HUES64 (cell line): Measurements from ENCODE around the gene CHST6.
"Not testable (repeated sequence)": the region's sequence is repeated elsewhere in the genome, so short reads cannot be mapped to it uniquely, and the experiment has no call there.

Experiments
- H3K27ac ChIP-seq: 2 replicates; pipeline ENCODE4 v1.7.0; 2013; ENCODE audit warnings: low read depth, low read length, inconsistent platforms
- H3K27me3 ChIP-seq: 2 replicates; pipeline ENCODE4 v1.6.1; 2013; ENCODE audit warnings: mild to moderate bottlenecking, low read length; ENCODE audit not compliant: insufficient read depth
- H3K36me3 ChIP-seq: 2 replicates; pipeline ENCODE4 v1.6.1; 2013; ENCODE audit warnings: mild to moderate bottlenecking, low read length; ENCODE audit not compliant: insufficient read depth
- H3K4me1 ChIP-seq: 2 replicates; pipeline ENCODE4 v1.6.1; 2013; ENCODE audit warnings: mild to moderate bottlenecking, low read length, moderate library complexity; ENCODE audit not compliant: insufficient read depth
- H3K4me3 ChIP-seq: 2 replicates; pipeline ENCODE4 v1.5.1; 2013; ENCODE audit warnings: mild to moderate bottlenecking, low read length, moderate library complexity
- H3K9ac ChIP-seq: 2 replicates; pipeline ENCODE4 v1.6.1; 2013; ENCODE audit warnings: mild to moderate bottlenecking, low read depth, low read length
- H3K9me3 ChIP-seq: 2 replicates; pipeline ENCODE4 v1.6.1; 2013; ENCODE audit warnings: low read depth, low read length; ENCODE audit not compliant: insufficient read depth
- WGBS: fragments of 150-250, 120-280 bp; methylation state at CpG from one replicate; pipeline ENCODE4 v1.1.7; 2013; ENCODE audit warnings: missing lambda C conversion rate; 5-methylcytosine and 5-hydroxymethylcytosine counted together

CHST6 gene

GRCh38 chr16:75458439-75458838 is 36.8 kb downstream of the CHST6 start:
- Histone ChIP-seq H3K4me3 (no peak overlapping the region), H3K36me3 (peaks cover 3% of the 10 kb centered on the region; the same call in 1 of the 2 replicates), H3K9me3 (no peaks in the 10 kb centered on the region), H3K27me3 (no peaks in the 10 kb centered on the region), H3K27ac (no peak overlapping the region), H3K4me1 (peaks cover 29% of the 10 kb centered on the region), H3K9ac (no peak overlapping the region)
- 93% methylated on average over 2 of the region's 2 CpGs for WGBS

GRCh38 chr16:75458029-75458428 is 37.2 kb downstream of the CHST6 start:
- H3K36me3 ChIP-seq, result peaks cover 3% of the 10 kb centered on the region; the same call in 1 of the 2 replicates
- H3K4me1 ChIP-seq, result peaks cover 28% of the 10 kb centered on the region
- no peaks in the 10 kb centered on the region for H3K9me3 ChIP-seq
- H3K9ac ChIP-seq, result no peak overlapping the region
- WGBS, result 94% methylated on average over 4 of the region's 4 CpGs
- H3K27ac ChIP-seq, result no peak overlapping the region
- H3K4me3 ChIP-seq, result no peak overlapping the region
- no peaks in the 10 kb centered on the region for H3K27me3 ChIP-seq

GRCh38 chr16:75457485-75458021 is 37.7 kb downstream of the CHST6 start:
- no peak overlapping the region for H3K9ac ChIP-seq
- H3K9me3 ChIP-seq, result no peaks in the 10 kb centered on the region
- no peaks in the 10 kb centered on the region for H3K27me3 ChIP-seq
- H3K4me1 ChIP-seq, result peaks cover 24% of the 10 kb centered on the region
- no peak overlapping the region for H3K27ac ChIP-seq
- 84% methylated on average over 4 of the region's 5 CpGs for WGBS
- H3K4me3 ChIP-seq, result no peak overlapping the region
- H3K36me3 ChIP-seq, result peaks cover 3% of the 10 kb centered on the region; the same call in 1 of the 2 replicates

GRCh38 chr16:75456971-75457370 is 38.3 kb downstream of the CHST6 start:
- Histone ChIP-seq H3K27me3 (no peaks in the 10 kb centered on the region), H3K36me3 (peaks cover 3% of the 10 kb centered on the region; the same call in 1 of the 2 replicates), H3K9me3 (no peaks in the 10 kb centered on the region), H3K4me3 (no peak overlapping the region), H3K9ac (no peak overlapping the region), H3K27ac (no peak overlapping the region), H3K4me1 (peaks cover 23% of the 10 kb centered on the region)
- 86% methylated on average over 1 of the region's 1 CpG for WGBS

- H3K27ac ChIP-seq, H3K4me3 ChIP-seq, H3K9ac ChIP-seq, H3K9me3 ChIP-seq, H3K27me3 ChIP-seq, H3K36me3 ChIP-seq: not testable (repeated sequence)
- WGBS, result 87% methylated on average over 4 of the region's 4 CpGs
- H3K4me1 ChIP-seq, result peaks cover 23% of the 10 kb centered on the region
These were observed 38.8 kb downstream of the CHST6 start for GRCh38 chr16:75456486-75456885.

- Histone ChIP-seq H3K27me3 (no peaks in the 10 kb centered on the region), H3K36me3 (peaks cover 10% of the 10 kb centered on the region), H3K4me1 (peaks cover 22% of the 10 kb centered on the region), H3K27ac (0 out of 2 replicates have a peak overlapping the region, but pooled peaks have one; percentile 12), H3K4me3 (no peak overlapping the region), H3K9ac (no peak overlapping the region), H3K9me3 (no peaks in the 10 kb centered on the region)
- 50% methylated on average over 5 of the region's 5 CpGs for WGBS
These were observed 39.6 kb downstream of the CHST6 start for GRCh38 chr16:75455677-75456076.

- peaks cover 14% of the 10 kb centered on the region for H3K4me1 ChIP-seq
- no peaks in the 10 kb centered on the region for H3K9me3 ChIP-seq
- no peak overlapping the region for H3K27ac ChIP-seq
- WGBS, result 95% methylated on average over 12 of the region's 12 CpGs
- H3K9ac ChIP-seq, result no peak overlapping the region
- peaks cover 28% of the 10 kb centered on the region for H3K36me3 ChIP-seq
- H3K27me3 ChIP-seq, result no peaks in the 10 kb centered on the region
- no peak overlapping the region for H3K4me3 ChIP-seq
These were observed 42.6 kb downstream of the CHST6 start for GRCh38 chr16:75452464-75453190.

- peaks cover 40% of the 10 kb centered on the region for H3K36me3 ChIP-seq
- no peaks in the 10 kb centered on the region for H3K9me3 ChIP-seq
- no peaks in the 10 kb centered on the region for H3K4me1 ChIP-seq
- H3K9ac ChIP-seq, result no peak overlapping the region
- H3K27me3 ChIP-seq, result no peaks in the 10 kb centered on the region
- no peak overlapping the region for H3K4me3 ChIP-seq
- H3K27ac ChIP-seq, result no peak overlapping the region
These were observed 48.8 kb downstream of the CHST6 start for GRCh38 chr16:75446416-75446815.

- no peak overlapping the region for H3K27ac ChIP-seq
- H3K9ac ChIP-seq, result no peak overlapping the region
- H3K27me3 ChIP-seq, result no peaks in the 10 kb centered on the region
- H3K9me3 ChIP-seq, result no peaks in the 10 kb centered on the region
- no peak overlapping the region for H3K4me3 ChIP-seq
- no peaks in the 10 kb centered on the region for H3K4me1 ChIP-seq
- 77% methylated on average over 5 of the region's 5 CpGs for WGBS
- H3K36me3 ChIP-seq, result peaks cover 29% of the 10 kb centered on the region
These were observed 49.9 kb downstream of the CHST6 start for GRCh38 chr16:75445298-75445697.

GRCh38 chr16:75443298-75443697 is 51.9 kb downstream of the CHST6 start:
- H3K36me3 ChIP-seq, result peaks cover 17% of the 10 kb centered on the region
- WGBS, result 94% methylated on average over 2 of the region's 3 CpGs
- H3K9ac ChIP-seq, result no peak overlapping the region
- no peaks in the 10 kb centered on the region for H3K4me1 ChIP-seq
- no peak overlapping the region for H3K27ac ChIP-seq
- no peak overlapping the region for H3K4me3 ChIP-seq
- no peaks in the 10 kb centered on the region for H3K27me3 ChIP-seq
- H3K9me3 ChIP-seq, result no peaks in the 10 kb centered on the region

GRCh38 chr16:75433732-75434413 is 61.4 kb downstream of the CHST6 start:
- Histone ChIP-seq H3K4me1 (no peaks in the 10 kb centered on the region), H3K9ac (peak overlapping the region; percentile 83), H3K4me3 (peak overlapping the region; percentile 87), H3K9me3 (no peaks in the 10 kb centered on the region), H3K27ac (peak overlapping the region; percentile 85), H3K36me3 (0 out of 2 replicates have a peak, but pooled peaks cover 2% of the 10 kb centered on the region), H3K27me3 (no peaks in the 10 kb centered on the region)
- 2% methylated on average over 32 of the region's 32 CpGs for WGBS
